Breast epithelium (tissue), 4 donors: Measurements from ENCODE around the gene KDM7A. TPM values are rescaled to one million over a fixed set of nuclear protein-coding genes. Genes with fewer than 3 reads are reported as not detected.

Source experiments
- DNase-seq, 2 donors: peaks; one replicate each; pipeline ENCODE4 v3.0.0-alpha.2; 2019; ENCODE audit warnings: low spot score in 2 of 2
- H3K27ac ChIP-seq, 2 donors: fragments of 200-600 bp; sonication (generic) in 1 of 2; one replicate each; pipeline ENCODE4 v1.5.1; 2016 to 2019; ENCODE audit warnings: mild to moderate bottlenecking in 1 of 2
- H3K27me3 ChIP-seq, 2 donors: fragments of 200-600 bp; sonication (generic) in 1 of 2; one replicate each; pipeline versions ENCODE4 v1.5.1 to v1.6.0; 2017 to 2019; ENCODE audit warnings: control low read depth in 1 of 2, mild to moderate bottlenecking in 1 of 2
- H3K36me3 ChIP-seq: fragments of 200-600 bp; one replicate; pipeline ENCODE4 v1.5.1; 2019
- H3K4me1 ChIP-seq, 2 donors: fragments of 200-600 bp; sonication (generic); one replicate each; pipeline ENCODE4 v1.5.1; 2016 to 2019; ENCODE audit warnings: control low read depth in 1 of 2
- H3K4me3 ChIP-seq, 3 donors: fragments of 200-600 bp; sonication (generic); 1 replicate in 2 of 3; 2 replicates in 1 of 3; pipeline ENCODE4 v1.5.1; 2016 to 2019; ENCODE audit warnings: mild to moderate bottlenecking in 3 of 3, moderate library complexity in 2 of 3
- H3K9me3 ChIP-seq, 2 donors: fragments of 200-600 bp; sonication (generic) in 1 of 2; one replicate each; pipeline ENCODE4 v1.5.1; 2016 to 2019; ENCODE audit warnings: control low read depth in 1 of 2
- CTCF ChIP-seq, 3 donors: fragments of 450-650 bp; IDR thresholded peaks; one replicate each; pipeline ENCODE4 v1.5.1; 2016 to 2017; ENCODE audit warnings: antibody characterized with exemption in 3 of 3, mild to moderate bottlenecking in 3 of 3, moderate library complexity in 3 of 3
- POLR2A ChIP-seq: fragments of 450-650 bp; IDR thresholded peaks from one replicate; pipeline ENCODE4 v1.6.1; 2016; ENCODE audit warnings: antibody characterized with exemption, mild to moderate bottlenecking, moderate library complexity
- POLR2AphosphoS5 ChIP-seq, 3 donors: sonication (generic); formaldehyde crosslinking; IDR thresholded peaks; one replicate each; pipeline ENCODE4 v1.6.1; 2017; ENCODE audit warnings: antibody characterized with exemption in 3 of 3
- intact Hi-C: fragments of 100-400 bp; cut with DNase I; formaldehyde crosslinking; loops from one replicate; pipeline ENCODE4 v1.15.1; 2023; ENCODE audit warnings: low total_unique reads
- total RNA-seq, 3 donors: library from RNA; depleted of rRNA; stranded (reverse); fragments of >200 nt; gene quantifications; one replicate each; pipeline ENCODE4 v1.1.0, GENCODE V29; 2016

The KDM7A gene
- total RNA-seq, 3 donors from 2014 or later = 33.1 to 37.1 (median 34.7) TPM

DNA sequence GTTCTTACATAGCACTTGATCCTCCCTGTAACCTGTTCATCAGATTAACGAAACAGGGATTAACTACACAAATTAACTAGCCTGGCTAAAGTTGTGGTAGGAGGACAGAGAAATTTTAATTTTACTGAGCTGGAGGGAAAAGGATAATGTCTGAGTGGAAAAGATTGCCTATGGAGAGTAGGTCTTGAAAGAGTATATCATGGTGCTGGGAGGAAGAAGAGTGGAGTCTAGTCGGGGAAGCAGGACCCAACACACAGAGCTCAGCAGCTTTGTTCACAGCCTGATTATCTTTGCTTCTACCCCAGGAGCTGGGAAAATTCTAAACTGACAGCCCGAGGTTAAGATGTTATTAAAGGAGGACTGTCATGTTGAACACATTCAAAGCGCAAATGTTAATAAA is 6.1 kb upstream of the KDM7A start:
- Histone ChIP-seq H3K27me3 (no peaks in the 10 kb centered on the region), H3K4me1 (no peaks in the 10 kb centered on the region), H3K4me3 (no peak overlapping the region), H3K27ac (no peak overlapping the region), H3K9me3 (no peaks in the 10 kb centered on the region), H3K36me3 (no peaks in the 10 kb centered on the region)
- DNase-seq = no peak
- no peak for TF ChIP-seq POLR2A
- TF ChIP-seq POLR2AphosphoS5 (IDR thresholded peaks at IDR 0.05) = no peak
- no peak for TF ChIP-seq CTCF (IDR thresholded peaks at IDR 0.05)
- intact Hi-C loops = no loop called here

GRCh38 chr7:140179339-140179738 is 2.6 kb upstream of the KDM7A start:
- Histone ChIP-seq H3K27me3 (no peaks in the 10 kb centered on the region), H3K27ac (no peak overlapping the region), H3K4me3 (no peak overlapping the region), H3K9me3 (no peaks in the 10 kb centered on the region), H3K4me1 (no peaks in the 10 kb centered on the region), H3K36me3 (no peaks in the 10 kb centered on the region)
- TF ChIP-seq CTCF (IDR thresholded peaks at IDR 0.05) (no peak), POLR2AphosphoS5 (IDR thresholded peaks at IDR 0.05) (no peak), POLR2A (no peak)
- intact Hi-C loops = no loop called here
- no peak for DNase-seq

- no peak for TF ChIP-seq POLR2A
- no peak for TF ChIP-seq POLR2AphosphoS5 (IDR thresholded peaks at IDR 0.05)
- TF ChIP-seq CTCF (IDR thresholded peaks at IDR 0.05) = no peak
- H3K9me3 ChIP-seq = no peaks in the 10 kb centered on the region
- intact Hi-C loops = no loop called here
- H3K36me3 ChIP-seq = no peaks in the 10 kb centered on the region
- no peaks in the 10 kb centered on the region for H3K27me3 ChIP-seq
- H3K4me1 ChIP-seq = no peaks in the 10 kb centered on the region
- peak overlapping the region; percentile 85 to 98 (median 96) for H3K4me3 ChIP-seq
- DNase-seq = no peak
- H3K27ac ChIP-seq = peak overlapping the region; percentile 99 to 100
Measured at GRCh38 chr7:140176122-140176701, 571 bp downstream of the KDM7A start.

DNA sequence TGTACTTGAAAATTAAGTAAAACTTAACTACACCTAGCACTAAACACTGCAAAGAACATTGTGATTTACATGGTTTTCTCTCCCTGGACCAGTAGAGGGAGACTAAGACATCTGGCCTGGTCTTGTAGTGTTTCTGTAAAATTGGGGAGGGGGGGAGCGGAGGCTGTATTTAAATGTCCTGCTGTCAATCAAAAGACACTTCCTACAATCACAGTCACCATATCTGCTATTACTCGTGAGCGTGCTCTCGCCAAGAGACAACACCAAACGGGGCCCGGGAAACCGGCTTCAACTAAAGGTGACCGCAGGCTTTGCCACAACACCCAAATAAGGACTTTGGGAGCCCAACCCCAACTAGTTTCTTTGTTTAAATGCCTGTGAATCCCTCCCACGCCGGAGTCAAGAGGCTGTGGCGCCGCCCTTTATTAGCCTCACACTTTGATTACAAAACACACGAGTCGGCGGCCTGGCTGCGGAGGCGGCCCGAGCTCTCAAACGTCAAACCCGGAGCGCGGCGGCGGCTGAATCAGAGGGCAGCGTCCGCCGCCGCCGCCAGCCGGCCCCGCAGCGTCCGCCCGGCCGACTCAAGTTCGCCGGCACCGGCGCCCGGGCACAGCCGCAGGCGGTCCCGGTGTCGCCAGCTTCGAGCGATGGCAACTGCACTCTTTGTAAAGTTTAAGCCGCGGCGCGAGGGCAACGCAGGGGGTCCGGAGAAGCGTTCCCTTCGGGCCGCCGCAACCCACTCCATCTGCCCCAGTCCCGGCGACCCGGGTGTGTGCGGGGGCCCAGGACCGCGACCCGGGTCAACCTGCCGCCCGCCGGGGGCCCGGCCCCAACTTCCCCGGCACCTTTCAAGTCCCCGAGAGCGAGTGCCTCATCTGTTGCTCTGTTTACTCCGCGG is 1.3 kb downstream of the KDM7A start:
- H3K4me3 ChIP-seq = peak overlapping the region; percentile 85 to 98 (median 96)
- peak; percentile 74 to 92 (median 91) for TF ChIP-seq POLR2AphosphoS5 (IDR thresholded peaks at IDR 0.05)
- peak; percentile 81 to 90 (median 85) for TF ChIP-seq CTCF (IDR thresholded peaks at IDR 0.05)
- TF ChIP-seq POLR2A = peak; percentile 58
- H3K27ac ChIP-seq = peak overlapping the region; percentile 99 to 100
- peak; percentile 88 to 96 for DNase-seq
- no peaks in the 10 kb centered on the region for H3K36me3 ChIP-seq
- intact Hi-C loops = no loop called here
- no peaks in the 10 kb centered on the region for H3K27me3 ChIP-seq
- no peaks in the 10 kb centered on the region for H3K9me3 ChIP-seq
- no peaks in the 10 kb centered on the region for H3K4me1 ChIP-seq

GRCh38 chr7:140174217-140174616 is 2.6 kb downstream of the KDM7A start:
- no peak for DNase-seq
- H3K4me1 ChIP-seq = peaks cover 0 to 3% of the 10 kb centered on the region in 2 donors
- intact Hi-C loops = no loop called here
- peak overlapping the region in 1 of 2 donors; percentile 99 for H3K27ac ChIP-seq
- no peaks in the 10 kb centered on the region for H3K27me3 ChIP-seq
- H3K36me3 ChIP-seq = no peaks in the 10 kb centered on the region
- no peaks in the 10 kb centered on the region for H3K9me3 ChIP-seq
- H3K4me3 ChIP-seq = no peak overlapping the region
- TF ChIP-seq CTCF (IDR thresholded peaks at IDR 0.05) (no peak), POLR2A (no peak), POLR2AphosphoS5 (IDR thresholded peaks at IDR 0.05) (no peak)
